GM18858 (cell line): Measurements from ENCODE around the gene KDM1B.
A peak's percentile ranks its signal among the peaks of the same experiment; 100 is the strongest.
"Not testable (repeated sequence)": the region's sequence is repeated elsewhere in the genome, so short reads cannot be mapped to it uniquely, and the experiment has no call there.

Experiments
- ATAC-seq: cut with Tn5 transposase; IDR thresholded peaks from one replicate; pipeline ENCODE4 v1.9.1; 2021; ENCODE audit not compliant: unreplicated experiment

Gene KDM1B

DNA sequence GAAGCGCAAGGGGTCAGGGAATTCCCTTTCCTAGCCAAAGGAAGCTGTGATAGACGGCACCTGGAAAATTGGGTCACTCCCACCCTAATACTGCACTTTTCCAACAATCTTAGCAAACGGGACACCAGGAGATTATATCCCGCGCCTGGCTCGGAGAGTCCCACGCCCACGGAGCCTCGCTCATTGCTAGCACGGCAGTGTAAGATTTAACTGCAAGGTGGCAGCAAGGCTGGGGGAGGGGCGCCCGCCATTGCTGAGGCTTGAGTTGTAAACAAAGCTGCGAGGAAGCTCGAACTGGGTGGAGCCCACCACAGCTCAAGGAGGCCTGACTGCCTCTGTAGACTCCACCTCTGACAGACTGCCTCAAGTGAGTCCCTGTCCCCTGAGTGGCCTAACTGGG, 73.4 kb downstream of the KDM1B start:
- not testable (repeated sequence) for ATAC-seq

- not testable (repeated sequence) for ATAC-seq
Measured at GRCh38 chr6:18231856-18232255, 76.6 kb downstream of the KDM1B start.

GRCh38 chr6:18233770-18234169, 78.5 kb downstream of the KDM1B start:
- ATAC-seq: not testable (repeated sequence)

GRCh38 chr6:18234564-18234963, 79.3 kb downstream of the KDM1B start:
- no peak for ATAC-seq

- no peak for ATAC-seq
Measured at GRCh38 chr6:18235524-18235923, 80.3 kb downstream of the KDM1B start.

DNA sequence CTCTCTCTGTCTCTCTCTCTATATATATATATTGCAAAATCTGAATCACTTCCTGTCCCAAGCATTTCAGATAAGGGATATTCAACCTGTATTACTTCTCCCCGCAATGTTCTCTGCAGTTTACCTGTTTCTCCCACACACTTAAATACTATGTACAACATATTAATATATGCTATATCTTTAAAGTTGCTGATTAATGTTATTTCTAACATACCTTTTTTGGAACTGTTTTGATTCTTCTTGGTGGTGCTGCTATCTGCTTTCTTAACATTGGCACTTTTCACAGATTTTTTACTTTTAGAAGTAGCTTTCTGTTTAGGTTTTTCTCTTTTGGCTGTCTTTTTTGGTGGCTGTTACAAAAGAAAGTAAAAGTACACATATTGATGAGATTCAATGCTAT, 81.9 kb downstream of the KDM1B start:
- no peak for ATAC-seq

- no peak for ATAC-seq
Measured at GRCh38 chr6:18240230-18240629, 85.0 kb downstream of the KDM1B start.

DNA sequence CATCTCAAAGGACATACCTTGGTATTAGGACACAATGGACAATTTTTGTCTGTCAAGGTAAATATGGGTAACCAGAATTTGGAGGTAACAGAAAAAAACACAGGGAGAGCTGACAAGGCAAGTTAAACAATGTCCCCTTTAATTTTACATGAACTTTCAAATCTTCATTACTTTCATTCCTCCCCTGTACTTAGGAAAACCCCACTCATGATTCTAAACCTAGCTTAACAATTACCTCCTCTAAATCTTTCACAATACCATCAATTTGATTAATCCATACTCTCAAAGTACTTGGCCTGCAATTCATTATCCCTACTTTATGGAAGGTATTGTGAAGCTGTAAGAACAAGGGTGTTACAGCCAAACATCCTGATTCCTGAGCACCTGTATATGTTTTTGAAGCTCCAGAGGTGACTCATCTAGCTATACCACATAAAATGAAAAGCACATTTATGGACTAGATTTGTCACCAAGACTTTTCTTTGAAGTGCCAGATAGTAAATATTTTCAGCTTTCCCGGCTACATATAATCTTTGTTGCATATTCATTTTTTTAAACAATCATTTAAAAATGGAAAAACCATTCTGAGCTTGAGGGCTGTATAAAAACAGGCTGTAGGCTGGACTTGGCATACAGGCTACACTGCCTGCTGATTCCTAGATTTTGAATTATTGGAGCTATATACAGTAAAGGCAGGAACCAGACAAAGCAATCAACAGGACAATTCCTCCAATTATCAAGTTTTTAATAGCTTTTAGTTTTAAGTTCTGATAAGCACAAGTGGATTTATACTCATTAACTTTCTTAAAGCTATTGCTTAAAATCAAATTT, 86.2 kb downstream of the KDM1B start:
- no peak for ATAC-seq

DNA sequence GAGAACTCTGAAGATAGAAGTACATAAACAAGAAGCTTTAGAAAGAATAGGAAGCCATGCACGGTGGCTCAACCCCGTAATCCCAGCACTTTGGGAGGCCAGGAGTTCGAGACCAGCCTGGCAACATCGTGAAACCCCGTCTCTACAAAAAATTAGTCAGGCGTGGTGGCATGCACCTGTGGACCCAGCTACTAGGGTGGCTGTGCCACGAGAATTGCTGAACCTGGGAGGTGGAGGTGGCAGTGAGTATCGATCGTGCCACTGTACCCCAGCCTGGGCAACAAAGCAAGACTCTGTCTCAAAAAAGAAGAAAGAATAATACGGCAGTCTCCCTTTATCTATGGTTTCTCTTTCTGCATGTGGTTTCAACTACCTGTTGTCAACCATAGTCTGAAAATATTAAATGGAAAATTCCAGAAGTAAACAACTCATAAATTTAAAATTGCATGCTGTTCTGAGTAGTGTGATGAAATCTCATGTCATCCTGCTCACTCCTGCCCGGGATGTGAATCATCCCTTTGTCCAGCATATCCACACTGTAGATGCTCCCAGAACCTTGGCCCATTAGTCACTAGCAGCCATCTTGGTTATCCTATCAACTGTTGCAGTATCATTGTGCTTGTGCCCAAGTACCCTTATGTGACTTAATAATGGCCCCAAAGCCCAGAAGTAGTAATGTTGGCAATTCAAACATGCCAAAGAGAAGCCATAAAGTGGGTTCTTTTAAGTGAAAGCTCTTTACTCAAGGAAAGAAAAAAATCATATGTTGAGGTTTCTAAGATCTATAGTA, 87.0 kb downstream of the KDM1B start:
- no peak for ATAC-seq

DNA sequence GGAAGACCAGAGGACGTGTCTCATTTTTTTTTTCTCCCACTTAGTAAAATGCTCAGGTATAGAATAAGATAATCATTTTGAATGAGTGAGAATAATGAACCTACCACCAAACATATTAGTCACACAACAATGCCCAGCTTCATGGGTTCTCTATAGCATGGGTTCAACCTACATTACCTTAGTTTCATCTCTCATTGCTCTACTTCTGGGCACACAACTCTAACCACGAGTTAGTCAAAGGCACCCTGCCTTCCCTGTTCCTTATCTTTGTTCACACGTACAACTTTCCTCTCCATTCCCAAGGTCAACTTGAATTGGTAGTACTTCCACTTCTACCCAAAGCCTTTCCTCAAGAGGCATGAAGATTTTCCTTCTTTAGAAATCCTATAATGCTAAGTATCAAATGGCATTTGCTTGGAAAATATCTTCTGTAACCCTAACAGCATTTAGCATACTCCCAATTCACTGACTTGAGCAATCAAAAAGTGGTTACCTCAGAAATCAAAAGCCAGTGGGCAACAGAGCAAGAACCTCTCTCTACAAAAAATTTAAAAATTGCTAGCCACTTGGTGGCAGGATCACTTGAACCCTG, 88.2 kb downstream of the KDM1B start:
- ATAC-seq: no peak

GRCh38 chr6:18244251-18244650, 89.0 kb downstream of the KDM1B start:
- no peak for ATAC-seq

GRCh38 chr6:18245079-18245478, 89.9 kb downstream of the KDM1B start:
- no peak for ATAC-seq

DNA sequence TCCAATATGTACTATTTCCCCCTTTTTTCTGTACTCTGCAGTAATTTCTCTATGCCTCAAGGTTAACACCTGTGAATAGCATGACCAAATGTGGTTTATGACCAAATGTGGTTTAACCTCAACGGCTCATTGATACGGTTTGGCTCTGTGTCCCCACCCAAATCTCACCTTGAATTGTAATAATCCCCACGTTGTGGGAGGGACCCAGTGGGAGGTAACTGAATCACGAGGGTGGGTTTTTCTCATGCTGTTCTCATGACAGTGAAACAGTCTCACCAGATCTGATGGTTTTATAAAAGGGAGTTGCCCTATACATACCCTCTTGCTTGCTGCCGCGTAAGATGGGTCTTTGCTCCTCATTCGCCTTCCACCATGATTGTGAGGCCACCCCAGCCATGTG, 90.4 kb downstream of the KDM1B start:
- ATAC-seq: no peak

GRCh38 chr6:18246205-18246604, 91.0 kb downstream of the KDM1B start:
- ATAC-seq: no peak

- no peak for ATAC-seq
Measured at GRCh38 chr6:18247002-18247401, 91.8 kb downstream of the KDM1B start.

- ATAC-seq: no peak
Measured at GRCh38 chr6:18248698-18249097, 93.5 kb downstream of the KDM1B start.

GRCh38 chr6:18249271-18249670, 94.0 kb downstream of the KDM1B start:
- no peak for ATAC-seq

- ATAC-seq: no peak
Measured at GRCh38 chr6:18253635-18254034, 98.4 kb downstream of the KDM1B start.

- ATAC-seq: no peak
Measured at GRCh38 chr6:18254793-18255192, 99.6 kb downstream of the KDM1B start.

DNA sequence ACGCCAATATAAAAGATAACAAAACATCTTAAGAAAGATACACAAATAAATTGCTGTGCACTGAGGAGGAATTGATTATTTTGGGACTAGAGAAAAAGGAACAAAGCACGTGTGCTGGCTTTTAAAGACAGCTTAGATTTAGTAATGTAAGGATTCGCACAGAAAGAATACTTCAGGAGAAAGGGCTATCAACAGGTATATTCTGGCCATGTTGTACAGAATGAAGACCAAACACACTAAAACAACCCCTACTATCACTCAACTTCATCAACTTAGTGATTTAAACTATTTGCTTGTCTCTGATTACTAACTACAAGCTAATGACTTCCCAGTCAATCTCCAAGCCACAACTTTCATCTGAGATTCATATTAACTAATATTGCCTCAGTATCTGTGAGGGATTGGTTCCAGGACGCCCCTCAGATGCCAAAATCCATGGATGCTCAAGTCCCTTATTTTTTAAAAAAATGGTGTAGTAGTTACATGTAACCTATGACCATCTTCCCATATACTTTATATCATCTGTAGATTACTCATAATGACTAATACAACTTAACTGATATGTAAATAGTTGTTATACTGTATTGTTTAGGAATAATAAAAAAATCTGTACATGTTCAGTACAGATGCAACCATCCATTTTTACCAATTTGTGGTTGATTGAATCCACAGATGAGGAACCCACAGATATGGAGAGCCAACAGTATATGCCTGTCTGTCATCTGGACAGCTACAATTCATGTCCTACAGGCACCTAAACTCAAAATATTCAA, 104.6 kb downstream of the KDM1B start:
- no peak for ATAC-seq

DNA sequence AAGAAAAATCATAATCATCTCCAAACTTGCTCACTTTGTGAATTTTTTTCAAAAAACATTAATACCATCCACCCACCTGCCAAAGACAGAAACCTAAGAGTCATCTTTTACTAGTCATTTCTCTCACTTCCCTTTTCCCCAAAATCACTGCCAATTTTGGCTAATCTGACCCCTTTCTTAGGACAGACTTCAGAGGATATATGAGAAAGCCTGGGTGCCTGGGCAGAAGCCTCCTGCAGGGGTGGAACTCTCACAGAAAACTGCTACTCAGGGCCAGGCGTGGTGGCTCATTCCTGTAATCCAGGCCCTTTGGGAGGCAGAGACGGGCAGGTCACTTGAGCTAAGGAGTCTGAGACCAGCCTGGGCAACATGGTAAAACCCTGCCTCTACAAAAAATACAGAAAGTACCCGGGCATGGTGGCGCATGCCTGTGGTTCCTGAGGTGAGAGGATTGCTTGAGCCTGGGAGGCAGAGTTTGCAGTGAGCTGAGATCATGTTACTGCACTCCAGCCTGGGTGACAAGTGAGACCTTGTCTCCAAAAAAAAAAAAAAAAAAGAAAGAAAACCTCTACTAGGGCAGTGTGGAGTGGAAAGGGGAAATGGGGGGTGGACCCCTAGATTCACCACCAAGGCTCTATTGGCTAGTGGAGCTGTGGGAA, 105.4 kb downstream of the KDM1B start:
- peak; percentile 37 for ATAC-seq
